K562 (cell line): ENCODE data around the gene ZFYVE21. TPM values are rescaled to one million over a fixed set of nuclear protein-coding genes. Genes with fewer than 3 reads are reported as not detected.
A peak's percentile ranks its signal among the peaks of the same experiment; 100 is the strongest.

Experiments
- ATAC-seq: fragments of 200-7000 bp; cut with Tn5 transposase; 3 replicates; pipeline ENCODE4 v1.9.1; 2020; ENCODE audit warnings: moderate library complexity
- BruUV-seq: library from RNA; stranded (reverse); fragments of 400-500 nt; replicated peaks from 2 replicates; lab custom pipeline; 2021; lab: Mats Ljungman, UMichigan
- CTCF ChIA-PET: fragments of 300-600 bp; formaldehyde crosslinking; extraction: SDS; loops from one replicate; lab custom pipeline; 2021; ENCODE audit warnings: low intra/inter-chr PET ratio; lab: Yijun Ruan, JAX
- POLR2A ChIA-PET: fragments of 300-600, 350-650 bp; sonication (Branson Sonifier 250); formaldehyde crosslinking; extraction: SDS; loops from one replicate; lab custom pipeline; 2021; ENCODE audit warnings: antibody characterized with exemption, inconsistent platforms; lab: Yijun Ruan, JAX
- DNase-seq, 4 experiments: peaks; one replicate each; pipeline versions ENCODE4 v3.0.0 to v3.0.0-alpha.2; 2011 to 2018; ENCODE audit warnings: low spot score in 3 of 4, mixed read lengths in 3 of 4; ENCODE audit errors: extremely low read depth in 1 of 4
- FAIRE-seq: peaks from 2 replicates; lab custom pipeline; 2011; peaks lifted over from hg19 to GRCh38; lab: Jason Lieb, UNC
- H2AFZ ChIP-seq: 2 replicates; pipeline ENCODE4 v1.6.0; 2011; ENCODE audit warnings: low read depth, low read length, control low read depth, inconsistent platforms
- H3K27ac ChIP-seq: fragments of 200-600 bp; 3 replicates; pipeline ENCODE4 v1.8.0; 2011; ENCODE audit warnings: low read depth, mild to moderate bottlenecking, control low read depth, inconsistent platforms, low read length, moderate library complexity, mixed read lengths; ENCODE audit errors: extremely low read depth
- H3K27me3 ChIP-seq, 2 experiments: fragments of 300-600 bp in 1 of 2; 2 replicates in 1 of 2; 3 replicates in 1 of 2; pipeline versions ENCODE4 v1.6.0 to v1.8.0; 2011; ENCODE audit warnings: inconsistent platforms in 2 of 2, low read length in 2 of 2, mild to moderate bottlenecking in 1 of 2, mixed read lengths in 1 of 2, moderate library complexity in 1 of 2; ENCODE audit not compliant: control insufficient read depth in 2 of 2, insufficient read depth in 2 of 2
- H3K36me3 ChIP-seq: fragments of 300-600 bp; 3 replicates; pipeline ENCODE4 v1.8.0; 2011; ENCODE audit warnings: mild to moderate bottlenecking, low read length, inconsistent platforms; ENCODE audit not compliant: control insufficient read depth, insufficient read depth
- H3K4me1 ChIP-seq, 2 experiments: fragments of 200-600 bp in 1 of 2; replicated peaks in 1 of 2; 2 replicates in 1 of 2; 3 replicates in 1 of 2; pipeline versions ENCODE4 v1.5.1 to v1.8.0; 2011; ENCODE audit warnings: inconsistent platforms in 2 of 2, low read length in 2 of 2, mild to moderate bottlenecking in 1 of 2, mixed read lengths in 1 of 2, moderate library complexity in 1 of 2; ENCODE audit not compliant: control insufficient read depth in 2 of 2, insufficient read depth in 2 of 2
- H3K4me2 ChIP-seq: 2 replicates; pipeline ENCODE4 v1.6.1; 2011; ENCODE audit warnings: low read length, control low read depth, inconsistent platforms, mixed read lengths; ENCODE audit not compliant: insufficient read depth
- H3K4me3 ChIP-seq: fragments of 200-600 bp; sonication (generic), shearing (Covaris generic); 2 replicates; pipeline ENCODE4 v1.5.1; 2016; ENCODE audit warnings: control low read depth, inconsistent platforms
- H3K79me2 ChIP-seq: fragments of 200-600 bp; 3 replicates; pipeline ENCODE4 v1.8.0; 2011; ENCODE audit warnings: low read length, inconsistent platforms; ENCODE audit not compliant: control insufficient read depth, insufficient read depth
- H3K9ac ChIP-seq, 2 experiments: 2 replicates each; pipeline versions ENCODE4 v1.6.0 to v1.6.1; 2011; ENCODE audit warnings: low read depth in 2 of 2, low read length in 2 of 2, control low read depth in 1 of 2, inconsistent platforms in 1 of 2, mild to moderate bottlenecking in 1 of 2, mixed read lengths in 1 of 2; ENCODE audit not compliant: insufficient read depth in 1 of 2
- H3K9me1 ChIP-seq: one replicate; pipeline ENCODE4 v1.6.0; 2011; ENCODE audit warnings: inconsistent platforms, mild to moderate bottlenecking, low read length, moderate library complexity; ENCODE audit not compliant: control insufficient read depth, insufficient read depth
- H3K9me3 ChIP-seq: replicated peaks from 2 replicates; pipeline ENCODE4 v1.5.1; 2011; ENCODE audit warnings: low read depth, low read length, inconsistent platforms; ENCODE audit not compliant: control insufficient read depth, insufficient read depth
- H4K20me1 ChIP-seq: replicated peaks from 2 replicates; pipeline ENCODE4 v1.6.1; 2011; ENCODE audit warnings: low read length, inconsistent platforms, mixed read lengths; ENCODE audit not compliant: control insufficient read depth, insufficient read depth
- POLR2G ChIP-seq: fragments of 200-400 bp; formaldehyde crosslinking; IDR thresholded peaks from 2 replicates; pipeline ENCODE4 v1.6.1; 2017; ENCODE audit warnings: low read depth, mild to moderate bottlenecking, antibody characterized with exemption, low read length, moderate library complexity
- ZNF165 ChIP-seq: fragments of 250-450 bp; sonication (Bioruptor Pico); IDR thresholded peaks from 2 replicates; pipeline ENCODE4 v1.4.0; 2020; ENCODE audit warnings: borderline replicate concordance
- ZNF79 ChIP-seq: fragments of 250-450 bp; sonication (Bioruptor Pico); IDR thresholded peaks from 2 replicates; pipeline ENCODE4 v1.4.0; 2020; ENCODE audit warnings: low read depth, mild to moderate bottlenecking, moderate library complexity
- WGBS: fragments of 100-300 bp; shearing (Covaris generic); methylation state at CpG from one replicate; pipeline ENCODE4 v1.1.6; 2016; ENCODE audit warnings: low coverage, mixed read lengths; ENCODE audit not compliant: insufficient coverage; ENCODE audit errors: missing lambda C conversion rate; 5-methylcytosine and 5-hydroxymethylcytosine counted together
- in situ Hi-C: fragments of 300-500 bp; cut with MboI; formaldehyde crosslinking; loops from 4 replicates; pipeline ENCODE4 v1.15.0; 2018; ENCODE audit warnings: inconsistent platforms, mixed read lengths
- intact Hi-C: fragments of 100-400 bp; cut with micrococcal nuclease; formaldehyde crosslinking; loops from 2 replicates; pipeline ENCODE4 v1.14.2; 2022
- polyA plus RNA-seq, 8 experiments: library from polyadenylated mRNA; depleted of rRNA in 4 of 8; stranded (reverse) in 5 of 8; unstranded in 3 of 8; fragments of >200 nt; fragmentation: Nextera tagmentation in 2 of 8; fragmentation: Illumina TruSeq in 1 of 8; extraction: Ambion mirVana in 2 of 8; extraction: Trizol in 1 of 8; gene quantifications; 2 replicates each; pipeline versions ENCODE4 v1.2.1 to v1.2.3, GENCODE V29; 2011 to 2014; ENCODE audit warnings: inconsistent platforms in 1 of 8, missing spikeins in 1 of 8
- total RNA-seq, 7 experiments: library from RNA; depleted of rRNA in 6 of 7; stranded (reverse); fragments of >200 nt in 6 of 7; fragmentation: Illumina TruSeq in 2 of 7; extraction: Trizol in 2 of 7; gene quantifications; 2 replicates each; pipeline versions ENCODE4 v1.2.1 to v1.2.3, GENCODE V29; 2011 to 2021; ENCODE audit warnings: low replicate concordance in 1 of 7
- TF ChIP-seq, protein P1 (sequence below): fragments of 450-650 bp; IDR thresholded peaks from 2 replicates; pipeline ENCODE4 v1.6.1; 2018; ENCODE audit warnings: mild to moderate bottlenecking, low read depth; ENCODE audit not compliant: partially characterized antibody
- TF ChIP-seq, protein P2 (sequence below): fragments of 450-650 bp; IDR thresholded peaks from 2 replicates; pipeline ENCODE4 v1.6.1; 2016; ENCODE audit warnings: low read depth

Gene ZFYVE21
- total and polyA plus RNA-seq, 9 of the 15 experiments (the other 6 are each of a cell fraction or from before 2014, with no cell fraction given) = 0.90 to 23.1 (median 15.6) TPM

- DNase-seq (no peak), ATAC-seq (no peak), FAIRE-seq (no peak)
- WGBS = 93% methylated on average over 3 of the region's 18 CpGs
- Histone ChIP-seq H3K9me1 (no peaks in the 10 kb centered on the region), H4K20me1 (no peaks in the 10 kb centered on the region), H3K9ac (no peak overlapping the region; a peak in 1 of 4 replicates), H3K4me2 (no peak overlapping the region), H3K27ac (no peak overlapping the region), H2AFZ (no peak overlapping the region), H3K27me3 (no peaks in the 10 kb centered on the region), H3K9me3 (no peaks in the 10 kb centered on the region), H3K4me3 (no peak overlapping the region), H3K36me3 (peaks cover 88% of the 10 kb centered on the region; the same call in 2 of the 3 replicates), H3K4me1 (peaks cover 4 to 39% of the 10 kb centered on the region in 2 experiments; a peak in 4 of 5 replicates), H3K79me2 (peaks cover 15% of the 10 kb centered on the region)
- intact Hi-C loops (no loop called here), in situ Hi-C loops (no loop called here)
- ChIA-PET CTCF (no interaction called here), POLR2A (no interaction called here)
- no TSS peak for BruUV-seq
- TF ChIP-seq POLR2G = 0 out of 2 replicates have a peak, but pooled peaks have one; percentile 8
- TF ChIP-seq, protein P1, sequence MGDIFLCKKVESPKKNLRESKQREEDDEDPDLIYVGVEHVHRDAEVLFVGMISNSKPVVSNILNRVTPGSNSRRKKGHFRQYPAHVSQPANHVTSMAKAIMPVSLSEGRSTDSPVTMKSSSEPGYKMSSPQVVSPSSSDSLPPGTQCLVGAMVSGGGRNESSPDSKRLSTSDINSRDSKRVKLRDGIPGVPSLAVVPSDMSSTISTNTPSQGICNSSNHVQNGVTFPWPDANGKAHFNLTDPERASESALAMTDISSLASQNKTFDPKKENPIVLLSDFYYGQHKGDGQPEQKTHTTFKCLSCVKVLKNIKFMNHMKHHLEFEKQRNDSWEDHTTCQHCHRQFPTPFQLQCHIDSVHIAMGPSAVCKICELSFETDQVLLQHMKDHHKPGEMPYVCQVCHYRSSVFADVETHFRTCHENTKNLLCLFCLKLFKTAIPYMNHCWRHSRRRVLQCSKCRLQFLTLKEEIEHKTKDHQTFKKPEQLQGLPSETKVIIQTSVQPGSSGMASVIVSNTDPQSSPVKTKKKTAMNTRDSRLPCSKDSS = no peak
- TF ChIP-seq, all 486 proteins: peak for 1
These were observed 6.8 kb upstream of the ZFYVE21 start for GRCh38 chr14:103708750-103709187.

GRCh38 chr14:103709814-103710213 is 5.8 kb upstream of the ZFYVE21 start:
- WGBS = 97% methylated on average over 4 of the region's 15 CpGs
- Histone ChIP-seq H3K9me1 (no peaks in the 10 kb centered on the region), H3K4me3 (no peak overlapping the region), H3K4me2 (no peak overlapping the region), H2AFZ (no peak overlapping the region), H3K9me3 (no peaks in the 10 kb centered on the region), H3K27me3 (no peaks in the 10 kb centered on the region), H3K27ac (no peak overlapping the region), H3K9ac (no peak overlapping the region), H3K79me2 (peaks cover 26% of the 10 kb centered on the region), H3K4me1 (peaks cover 11 to 46% of the 10 kb centered on the region in 2 experiments; a peak in 4 of 5 replicates), H4K20me1 (no peaks in the 10 kb centered on the region), H3K36me3 (peaks cover 84% of the 10 kb centered on the region; the same call in 2 of the 3 replicates)
- intact Hi-C loops = no loop called here
- ATAC-seq = no peak
- FAIRE-seq = no peak
- DNase-seq = no peak
- ChIA-PET POLR2A (no interaction called here), CTCF (no interaction called here)
- in situ Hi-C loops = no loop called here
- no TSS peak for BruUV-seq
- TF ChIP-seq, protein P2, sequence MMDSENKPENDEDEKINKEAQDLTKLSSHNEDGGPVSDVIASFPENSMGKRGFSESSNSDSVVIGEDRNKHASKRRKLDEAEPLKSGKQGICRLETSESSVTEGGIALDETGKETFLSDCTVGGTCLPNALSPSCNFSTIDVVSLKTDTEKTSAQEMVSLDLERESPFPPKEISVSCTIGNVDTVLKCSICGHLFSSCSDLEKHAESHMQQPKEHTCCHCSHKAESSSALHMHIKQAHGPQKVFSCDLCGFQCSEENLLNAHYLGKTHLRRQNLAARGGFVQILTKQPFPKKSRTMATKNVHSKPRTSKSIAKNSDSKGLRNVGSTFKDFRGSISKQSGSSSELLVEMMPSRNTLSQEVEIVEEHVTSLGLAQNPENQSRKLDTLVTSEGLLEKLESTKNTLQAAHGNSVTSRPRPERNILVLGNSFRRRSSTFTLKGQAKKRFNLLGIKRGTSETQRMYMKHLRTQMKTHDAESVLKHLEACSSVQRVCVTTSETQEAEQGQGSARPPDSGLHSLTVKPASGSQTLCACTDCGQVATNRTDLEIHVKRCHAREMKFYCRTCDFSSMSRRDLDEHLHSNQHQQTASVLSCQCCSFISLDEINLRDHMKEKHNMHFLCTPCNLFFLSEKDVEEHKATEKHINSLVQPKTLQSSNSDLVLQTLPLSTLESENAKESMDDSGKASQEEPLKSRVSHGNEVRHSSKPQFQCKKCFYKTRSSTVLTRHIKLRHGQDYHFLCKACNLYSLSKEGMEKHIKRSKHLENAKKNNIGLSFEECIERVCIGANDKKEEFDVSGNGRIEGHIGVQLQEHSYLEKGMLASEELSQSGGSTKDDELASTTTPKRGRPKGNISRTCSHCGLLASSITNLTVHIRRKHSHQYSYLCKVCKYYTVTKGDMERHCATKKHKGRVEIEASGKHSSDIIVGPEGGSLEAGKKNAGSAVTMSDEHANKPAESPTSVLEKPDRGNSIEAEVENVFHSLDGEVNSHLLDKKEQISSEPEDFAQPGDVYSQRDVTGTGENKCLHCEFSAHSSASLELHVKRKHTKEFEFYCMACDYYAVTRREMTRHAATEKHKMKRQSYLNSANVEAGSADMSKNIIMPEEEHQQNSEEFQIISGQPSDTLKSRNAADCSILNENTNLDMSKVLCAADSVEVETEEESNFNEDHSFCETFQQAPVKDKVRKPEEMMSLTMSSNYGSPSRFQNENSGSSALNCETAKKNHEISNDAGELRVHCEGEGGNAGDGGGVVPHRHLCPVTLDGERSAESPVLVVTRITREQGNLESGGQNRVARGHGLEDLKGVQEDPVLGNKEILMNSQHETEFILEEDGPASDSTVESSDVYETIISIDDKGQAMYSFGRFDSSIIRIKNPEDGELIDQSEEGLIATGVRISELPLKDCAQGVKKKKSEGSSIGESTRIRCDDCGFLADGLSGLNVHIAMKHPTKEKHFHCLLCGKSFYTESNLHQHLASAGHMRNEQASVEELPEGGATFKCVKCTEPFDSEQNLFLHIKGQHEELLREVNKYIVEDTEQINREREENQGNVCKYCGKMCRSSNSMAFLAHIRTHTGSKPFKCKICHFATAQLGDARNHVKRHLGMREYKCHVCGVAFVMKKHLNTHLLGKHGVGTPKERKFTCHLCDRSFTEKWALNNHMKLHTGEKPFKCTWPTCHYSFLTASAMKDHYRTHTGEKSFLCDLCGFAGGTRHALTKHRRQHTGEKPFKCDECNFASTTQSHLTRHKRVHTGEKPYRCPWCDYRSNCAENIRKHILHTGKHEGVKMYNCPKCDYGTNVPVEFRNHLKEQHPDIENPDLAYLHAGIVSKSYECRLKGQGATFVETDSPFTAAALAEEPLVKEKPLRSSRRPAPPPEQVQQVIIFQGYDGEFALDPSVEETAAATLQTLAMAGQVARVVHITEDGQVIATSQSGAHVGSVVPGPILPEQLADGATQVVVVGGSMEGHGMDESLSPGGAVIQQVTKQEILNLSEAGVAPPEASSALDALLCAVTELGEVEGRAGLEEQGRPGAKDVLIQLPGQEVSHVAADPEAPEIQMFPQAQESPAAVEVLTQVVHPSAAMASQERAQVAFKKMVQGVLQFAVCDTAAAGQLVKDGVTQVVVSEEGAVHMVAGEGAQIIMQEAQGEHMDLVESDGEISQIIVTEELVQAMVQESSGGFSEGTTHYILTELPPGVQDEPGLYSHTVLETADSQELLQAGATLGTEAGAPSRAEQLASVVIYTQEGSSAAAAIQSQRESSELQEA = no peak
- TF ChIP-seq ZNF165 (no peak), ZNF79 (CRISPR knock-in tag) (no peak)
